Spinal cord (tissue), 10 donors: Measurements from ENCODE around the gene AHNAK. TPM values are rescaled to one million over a fixed set of nuclear protein-coding genes. Genes with fewer than 3 reads are reported as not detected.

Experiments used
- DNase-seq, 6 donors: peaks; one replicate each; pipeline versions ENCODE4 v3.0.0 to v3.0.0-alpha.2; 2013 to 2015; ENCODE audit warnings: low spot score in 6 of 6, low read depth in 4 of 6
- H3K27ac ChIP-seq: one replicate; pipeline ENCODE4 v1.5.1; 2013; ENCODE audit warnings: low read depth, low read length, control low read depth
- H3K27me3 ChIP-seq: one replicate; pipeline ENCODE4 v1.6.1; 2013; ENCODE audit warnings: low read length; ENCODE audit not compliant: control insufficient read depth, insufficient read depth
- H3K36me3 ChIP-seq: one replicate; pipeline ENCODE4 v1.6.1; 2013; ENCODE audit warnings: low read length; ENCODE audit not compliant: control insufficient read depth, insufficient read depth
- H3K4me1 ChIP-seq: one replicate; pipeline ENCODE4 v1.6.1; 2013; ENCODE audit warnings: low read length; ENCODE audit not compliant: control insufficient read depth, insufficient read depth
- H3K4me3 ChIP-seq: one replicate; pipeline ENCODE4 v1.5.1; 2013; ENCODE audit warnings: low read depth, low read length, control low read depth
- H3K9me3 ChIP-seq: one replicate; pipeline ENCODE4 v1.6.1; 2013; ENCODE audit warnings: low read length; ENCODE audit not compliant: control insufficient read depth, insufficient read depth
- WGBS: methylation state at CpG from one replicate; pipeline ENCODE4 v1.1.5; 2013; ENCODE audit warnings: missing lambda C conversion rate; ENCODE audit not compliant: insufficient coverage; 5-methylcytosine and 5-hydroxymethylcytosine counted together
- polyA plus RNA-seq, 2 donors: library from polyadenylated mRNA; unstranded; fragments of 120-200 nt; gene quantifications; one replicate each; pipeline ENCODE4 v1.2.1, GENCODE V29; 2013; ENCODE audit not compliant: insufficient read length in 2 of 2
- total RNA-seq, 2 donors: library from RNA; depleted of rRNA in 1 of 2; stranded (reverse); fragments of 120-200 nt in 1 of 2; fragments of >200 nt in 1 of 2; gene quantifications; one replicate each; pipeline versions ENCODE4 v1.2.3 to v1.2.4, GENCODE V29; 2013 to 2014
- donor health status: healthy.

AHNAK gene
- total and polyA plus RNA-seq, 4 donors: 60.2 to 463 (median 165) TPM

- peak in 4 of 6 donors; percentile 40 to 88 (median 68) for DNase-seq
- Histone ChIP-seq H3K27ac (peak overlapping the region; percentile 91), H3K36me3 (no peaks in the 10 kb centered on the region), H3K4me3 (no peak overlapping the region), H3K4me1 (peaks cover 47% of the 10 kb centered on the region), H3K9me3 (no peaks in the 10 kb centered on the region), H3K27me3 (peaks cover 14% of the 10 kb centered on the region)
- 8% methylated on average over 13 of the region's 19 CpGs for WGBS
Measured at GRCh38 chr11:62508336-62509058, 38.1 kb downstream of the AHNAK start.

- peaks cover 14% of the 10 kb centered on the region for H3K27me3 ChIP-seq
- H3K4me3 ChIP-seq: no peak overlapping the region
- H3K4me1 ChIP-seq: peaks cover 54% of the 10 kb centered on the region
- WGBS: no CpG with 5 or more reads among the region's 1 CpG
- H3K9me3 ChIP-seq: no peaks in the 10 kb centered on the region
- peak overlapping the region; percentile 25 for H3K27ac ChIP-seq
- H3K36me3 ChIP-seq: no peaks in the 10 kb centered on the region
- no peak for DNase-seq
Measured at GRCh38 chr11:62507125-62507422, 39.5 kb downstream of the AHNAK start.

GRCh38 chr11:62506413-62507124 lies 40.0 kb downstream of the AHNAK start:
- peak overlapping the region; percentile 25 for H3K27ac ChIP-seq

GRCh38 chr11:62505440-62506091 lies 41.0 kb downstream of the AHNAK start:
- H3K4me3 ChIP-seq: peak overlapping the region; percentile 24
- DNase-seq: peak in 2 of 6 donors; percentile 48 to 50
- no peaks in the 10 kb centered on the region for H3K36me3 ChIP-seq
- 4% methylated on average over 18 of the region's 30 CpGs for WGBS
- H3K4me1 ChIP-seq: peaks cover 68% of the 10 kb centered on the region
- peaks cover 14% of the 10 kb centered on the region for H3K27me3 ChIP-seq
- peak overlapping the region; percentile 47 for H3K27ac ChIP-seq
- H3K9me3 ChIP-seq: no peaks in the 10 kb centered on the region

More at GRCh38 chr11:62506413-62507124, 40.0 kb downstream of the AHNAK start:
- Histone ChIP-seq H3K36me3 (no peaks in the 10 kb centered on the region), H3K9me3 (no peaks in the 10 kb centered on the region), H3K4me3 (no peak overlapping the region), H3K27me3 (peaks cover 14% of the 10 kb centered on the region), H3K4me1 (peaks cover 59% of the 10 kb centered on the region)
- DNase-seq: no peak
- WGBS: 90% methylated on average over 6 of the region's 10 CpGs

DNA sequence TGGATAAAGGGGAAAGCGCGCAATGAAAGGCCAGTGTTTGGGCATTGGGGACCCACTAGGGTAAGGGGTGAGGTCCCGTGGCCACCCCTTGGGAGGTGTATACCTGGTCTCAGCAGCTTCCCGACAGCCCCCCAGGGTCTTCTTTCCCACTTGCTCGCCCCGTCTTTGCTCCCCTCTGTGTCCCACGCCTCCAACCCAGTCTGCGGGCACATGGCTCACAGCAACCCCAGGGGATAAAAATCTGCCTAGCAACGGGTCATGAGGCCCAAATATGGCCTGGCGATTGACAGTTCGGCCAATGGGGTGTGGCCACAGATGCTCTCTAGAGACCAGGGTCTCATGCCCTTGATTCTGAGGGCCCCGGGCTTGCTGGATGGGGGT lies 41.6 kb downstream of the AHNAK start:
- H3K27me3 ChIP-seq: peaks cover 14% of the 10 kb centered on the region
- H3K27ac ChIP-seq: peak overlapping the region; percentile 47
- peak in 2 of 6 donors; percentile 39 to 59 for DNase-seq
- H3K4me1 ChIP-seq: peaks cover 68% of the 10 kb centered on the region
- no peaks in the 10 kb centered on the region for H3K9me3 ChIP-seq
- no peaks in the 10 kb centered on the region for H3K36me3 ChIP-seq
- WGBS: 35% methylated on average over 12 of the region's 12 CpGs
- peak overlapping the region; percentile 24 for H3K4me3 ChIP-seq

GRCh38 chr11:62504158-62504973 lies 42.2 kb downstream of the AHNAK start:
- H3K4me1 ChIP-seq: peaks cover 69% of the 10 kb centered on the region

DNA sequence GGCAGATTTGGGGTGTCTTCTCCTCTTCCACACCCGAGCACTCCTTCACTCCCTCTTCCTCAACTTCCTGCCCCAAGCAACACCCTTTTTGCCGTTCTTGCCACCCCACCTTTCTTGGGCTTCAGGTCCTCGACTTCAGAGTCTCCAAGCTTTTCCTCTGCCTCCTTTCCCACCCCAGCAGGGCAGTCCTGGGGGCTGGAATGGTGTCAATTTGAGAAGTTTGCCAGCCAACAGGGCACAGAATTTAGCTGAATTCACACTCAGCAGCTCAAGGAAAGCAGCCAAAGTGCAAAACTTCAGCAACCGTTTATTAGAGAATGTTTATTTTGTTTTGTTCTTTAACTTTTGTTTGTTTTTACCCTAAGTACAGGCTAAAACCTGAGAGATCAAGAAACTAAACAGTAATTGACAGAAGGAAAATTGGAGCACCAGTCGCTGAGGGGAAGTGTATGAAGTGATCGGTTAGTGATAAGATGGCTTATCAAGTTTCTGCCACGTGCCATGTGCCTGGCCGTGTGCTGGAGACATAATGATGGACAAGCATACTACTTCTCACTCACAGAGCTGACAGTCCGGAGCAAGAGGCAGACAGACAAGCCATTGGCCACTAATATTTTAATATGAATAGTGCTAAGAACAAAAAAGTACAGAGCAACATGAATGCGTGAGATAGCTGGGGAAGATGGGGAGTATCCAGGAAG lies 44.4 kb downstream of the AHNAK start:
- H3K9me3 ChIP-seq: no peaks in the 10 kb centered on the region
- no peak overlapping the region for H3K4me3 ChIP-seq
- H3K36me3 ChIP-seq: no peaks in the 10 kb centered on the region
- H3K27ac ChIP-seq: peak overlapping the region; percentile 83
- H3K4me1 ChIP-seq: peaks cover 55% of the 10 kb centered on the region
- peaks cover 14% of the 10 kb centered on the region for H3K27me3 ChIP-seq
- 69% methylated on average over 5 of the region's 10 CpGs for WGBS
- DNase-seq: peak in 2 of 6 donors; percentile 10 to 51

More at GRCh38 chr11:62504158-62504973, 42.2 kb downstream of the AHNAK start:
- H3K4me3 ChIP-seq: no peak overlapping the region
- no peaks in the 10 kb centered on the region for H3K9me3 ChIP-seq
- 63% methylated on average over 9 of the region's 15 CpGs for WGBS
- no peaks in the 10 kb centered on the region for H3K36me3 ChIP-seq
- no peak for DNase-seq
- H3K27ac ChIP-seq: no peak overlapping the region
- H3K27me3 ChIP-seq: peaks cover 14% of the 10 kb centered on the region

GRCh38 chr11:62501432-62501891 lies 45.1 kb downstream of the AHNAK start:
- Histone ChIP-seq H3K36me3 (no peaks in the 10 kb centered on the region), H3K9me3 (no peaks in the 10 kb centered on the region), H3K27ac (peak overlapping the region; percentile 83), H3K4me1 (peaks cover 49% of the 10 kb centered on the region), H3K4me3 (no peak overlapping the region), H3K27me3 (peaks cover 11% of the 10 kb centered on the region)
- DNase-seq: peak in 4 of 6 donors; percentile 29 to 87 (median 75)
- 13% methylated on average over 5 of the region's 11 CpGs for WGBS
